Esophagus mucosa (tissue), 1 donor: Measurements from ENCODE around the gene SLC10A3. TPM values are rescaled to one million over a fixed set of nuclear protein-coding genes. Genes with fewer than 3 reads are reported as not detected.
"Not testable (repeated sequence)": the region's sequence is repeated elsewhere in the genome, so short reads cannot be mapped to it uniquely, and the experiment has no call there.

Source experiments
- ATAC-seq: fragments of 200-7000 bp; cut with Tn5 transposase; one replicate; pipeline ENCODE4 v1.9.1; 2020
- total RNA-seq: library from RNA; stranded (reverse); gene quantifications from one replicate; pipeline ENCODE4 v1.2.4, GENCODE V29; 2023
- donor health status: DM: yes; HTN: yes; CAD: no.

SLC10A3 gene
- total RNA-seq, 1 donor from 2014 or later, result 20.6 TPM

- ATAC-seq, result no peak
Measured at GRCh38 chrX:154508384-154508745, 17.9 kb upstream of the SLC10A3 start.

DNA sequence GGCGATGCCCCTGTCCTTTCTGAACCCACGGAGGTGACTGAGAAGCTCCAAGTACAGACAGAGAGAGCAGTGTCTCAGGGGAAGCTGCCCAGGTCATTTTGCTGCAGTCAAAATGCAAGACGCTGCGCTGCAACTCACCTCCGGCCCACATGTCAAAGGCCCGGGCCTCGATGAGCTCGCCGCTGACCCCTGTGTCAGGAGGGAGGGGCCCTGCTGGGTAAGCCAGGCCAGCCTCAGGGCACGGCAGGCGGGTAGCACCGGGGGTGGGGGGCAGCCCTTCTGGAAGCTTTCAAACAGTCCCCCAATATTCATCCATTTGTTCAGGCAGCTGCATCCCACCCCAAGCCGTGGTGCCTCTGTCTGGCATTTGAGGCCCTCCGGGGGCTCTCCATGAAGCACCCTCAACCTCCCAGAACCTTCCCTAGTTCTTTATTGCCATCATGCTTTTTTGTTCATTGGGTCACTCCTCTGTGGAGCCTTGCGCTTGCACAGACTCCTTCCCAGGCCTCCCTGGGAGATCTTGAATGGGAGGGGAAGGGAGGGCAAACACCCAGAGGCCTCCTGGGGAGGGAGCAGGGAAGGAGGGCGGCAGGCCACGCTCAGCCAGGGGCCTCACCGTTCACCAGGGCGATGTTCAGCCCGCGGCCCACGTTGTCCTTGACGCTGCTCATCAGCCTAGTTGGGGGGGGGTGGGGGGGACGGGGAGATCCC, 17.4 kb upstream of the SLC10A3 start:
- no peak for ATAC-seq

DNA sequence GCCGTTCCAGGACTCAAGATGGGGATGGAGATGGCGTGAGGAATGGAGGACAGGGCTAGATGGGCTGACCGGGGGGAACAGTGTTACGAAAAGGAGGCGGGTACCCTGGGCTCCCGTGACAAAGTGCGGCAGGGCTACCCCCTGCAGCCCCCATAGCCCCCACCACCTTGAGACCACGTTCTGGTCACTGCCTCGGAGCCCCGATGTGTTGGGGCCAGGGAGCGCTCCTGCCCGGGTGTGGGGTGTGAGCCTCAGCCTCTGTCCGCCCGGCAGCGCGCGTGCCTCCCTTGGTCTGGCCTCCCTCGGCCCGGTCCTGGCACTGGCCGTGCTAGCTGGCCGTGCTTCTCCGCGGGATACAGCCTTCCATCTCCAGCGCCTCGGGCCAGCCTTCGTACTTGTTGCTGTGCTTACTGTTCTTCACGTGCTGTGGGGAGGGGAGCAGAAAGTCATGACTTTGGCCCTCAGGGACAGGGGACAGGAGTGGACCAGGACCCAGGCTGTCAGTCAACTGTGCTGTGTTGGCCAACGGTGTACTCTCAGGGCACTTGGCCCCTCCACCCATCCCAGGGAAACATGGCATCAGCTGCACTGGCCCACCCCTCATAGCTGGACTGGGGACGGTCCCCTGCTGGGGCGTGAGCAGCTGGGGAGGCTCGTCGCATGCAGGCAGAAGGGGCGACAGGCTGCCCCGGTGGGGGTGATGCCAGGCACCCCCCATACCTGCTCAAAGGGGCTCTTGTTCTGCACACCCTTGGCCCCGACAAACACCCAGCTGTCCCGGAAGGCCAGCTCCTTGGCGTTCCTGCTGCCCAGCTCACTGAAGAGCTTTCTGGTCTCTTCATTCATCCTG, 16.3 kb upstream of the SLC10A3 start:
- no peak for ATAC-seq

DNA sequence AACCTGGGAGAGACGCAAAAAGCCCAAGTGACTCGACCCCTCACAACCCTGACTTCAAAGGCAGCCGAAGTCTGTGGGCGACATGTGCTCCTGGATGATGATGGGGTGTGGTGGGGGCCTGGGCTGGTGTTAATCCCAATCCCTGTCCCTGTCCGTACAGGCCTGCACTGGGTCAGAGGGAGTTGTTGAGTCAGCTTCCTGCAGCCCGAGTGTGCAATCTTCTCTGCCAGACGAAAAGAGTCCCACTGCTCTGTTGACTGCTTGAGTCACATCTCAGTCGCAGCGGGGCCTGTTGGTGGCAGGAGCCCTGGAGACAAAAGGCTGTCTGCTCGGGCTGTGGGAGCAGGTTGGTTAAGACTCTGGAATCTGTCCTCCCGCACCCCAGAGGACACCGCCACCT, 15.3 kb upstream of the SLC10A3 start:
- ATAC-seq, result peak; percentile 79

- ATAC-seq, result peak; percentile 14
Measured at GRCh38 chrX:154502989-154503388, 12.6 kb upstream of the SLC10A3 start.

- no peak for ATAC-seq
Measured at GRCh38 chrX:154502098-154502497, 11.7 kb upstream of the SLC10A3 start.

GRCh38 chrX:154501423-154501822, 11.0 kb upstream of the SLC10A3 start:
- not testable (repeated sequence) for ATAC-seq

DNA sequence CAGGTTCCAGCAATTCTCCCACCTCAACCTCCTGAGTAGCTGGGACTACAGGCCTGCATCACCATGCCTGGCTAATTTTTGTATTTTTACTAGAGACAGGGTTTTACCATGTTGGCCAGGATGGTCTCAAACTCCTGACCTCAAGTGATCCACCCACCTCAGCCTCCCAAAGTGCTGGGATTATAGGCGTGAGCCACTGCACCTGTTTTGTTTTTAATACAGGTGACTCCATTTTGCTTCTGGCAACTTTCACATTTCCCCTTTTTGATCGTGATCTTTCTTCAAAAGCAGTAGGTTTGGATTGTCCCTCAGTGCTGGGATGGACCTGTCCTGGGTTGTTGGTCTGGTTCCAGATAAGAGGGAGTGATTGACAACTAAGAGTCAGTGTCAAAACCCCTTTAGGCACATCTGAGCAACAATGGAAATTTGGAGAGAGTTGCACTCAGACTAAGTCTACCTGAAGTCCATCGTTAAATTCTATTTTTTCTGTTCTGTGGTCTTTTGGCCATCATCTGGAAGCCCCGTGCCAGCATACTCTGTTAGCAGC, 6.2 kb upstream of the SLC10A3 start:
- ATAC-seq, result not testable (repeated sequence)

DNA sequence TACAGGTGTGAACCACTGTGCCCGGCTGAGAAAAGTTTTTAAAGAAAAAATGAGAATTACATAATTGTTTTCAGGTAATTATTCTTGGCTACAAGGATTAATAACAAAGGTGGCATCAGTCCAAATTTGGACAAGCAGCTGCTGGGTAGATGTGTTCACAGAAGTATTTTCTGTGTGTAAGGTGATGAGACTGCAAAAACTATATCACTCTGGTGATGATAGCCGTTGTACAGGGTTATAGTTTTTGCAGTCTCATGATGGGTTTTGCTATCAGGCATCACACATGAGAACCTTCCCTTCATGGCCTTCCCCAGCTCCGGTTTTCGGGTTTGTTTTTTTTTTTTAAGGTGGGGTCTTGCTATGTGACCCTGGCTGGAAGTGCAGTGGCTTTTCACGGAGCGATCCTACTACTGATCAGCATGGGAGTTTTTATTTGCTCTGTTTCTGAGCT, 5.1 kb upstream of the SLC10A3 start:
- no peak for ATAC-seq

DNA sequence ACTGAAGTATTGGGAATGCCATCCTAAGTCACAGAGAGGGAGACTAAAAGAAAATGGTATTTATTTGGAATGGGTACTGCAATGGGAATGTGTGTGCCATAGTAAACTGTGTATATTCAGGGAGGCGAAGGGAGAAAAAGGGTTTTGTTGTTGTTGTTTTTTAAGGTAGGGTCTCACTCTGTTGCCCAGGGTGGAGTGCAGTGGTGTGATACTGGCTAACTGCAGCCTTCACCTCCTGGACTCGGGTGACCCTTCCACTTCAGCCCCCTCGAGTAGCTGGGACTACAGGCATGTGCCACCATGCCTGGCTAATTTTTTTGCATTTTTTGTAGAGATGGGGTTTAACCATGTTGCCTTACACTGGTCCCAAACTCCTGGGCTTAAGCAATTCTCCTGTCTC, 4.3 kb upstream of the SLC10A3 start:
- ATAC-seq, result no peak

GRCh38 chrX:154490021-154490413, 412 bp downstream of the SLC10A3 start:
- peak; percentile 14 for ATAC-seq

DNA sequence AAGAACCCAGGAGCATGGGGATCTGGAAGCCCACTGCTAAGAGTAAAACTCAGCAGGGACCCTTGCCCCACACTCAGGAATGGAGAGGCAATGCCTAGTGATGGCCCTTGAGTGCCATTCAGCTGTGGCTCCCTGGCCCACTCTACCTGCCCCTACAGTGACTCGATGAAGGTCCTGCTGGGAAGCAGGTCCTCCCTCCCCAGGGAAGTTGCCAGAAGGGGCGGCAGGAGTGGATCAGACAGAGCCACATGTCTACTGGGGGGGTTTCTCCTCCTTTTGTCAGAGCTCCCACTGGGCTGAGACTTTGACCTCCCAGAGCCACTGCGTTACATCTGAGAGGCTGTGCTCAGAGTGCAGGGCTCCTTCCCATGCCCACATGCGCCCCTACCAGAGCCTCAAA, 1.2 kb downstream of the SLC10A3 start:
- no peak for ATAC-seq

DNA sequence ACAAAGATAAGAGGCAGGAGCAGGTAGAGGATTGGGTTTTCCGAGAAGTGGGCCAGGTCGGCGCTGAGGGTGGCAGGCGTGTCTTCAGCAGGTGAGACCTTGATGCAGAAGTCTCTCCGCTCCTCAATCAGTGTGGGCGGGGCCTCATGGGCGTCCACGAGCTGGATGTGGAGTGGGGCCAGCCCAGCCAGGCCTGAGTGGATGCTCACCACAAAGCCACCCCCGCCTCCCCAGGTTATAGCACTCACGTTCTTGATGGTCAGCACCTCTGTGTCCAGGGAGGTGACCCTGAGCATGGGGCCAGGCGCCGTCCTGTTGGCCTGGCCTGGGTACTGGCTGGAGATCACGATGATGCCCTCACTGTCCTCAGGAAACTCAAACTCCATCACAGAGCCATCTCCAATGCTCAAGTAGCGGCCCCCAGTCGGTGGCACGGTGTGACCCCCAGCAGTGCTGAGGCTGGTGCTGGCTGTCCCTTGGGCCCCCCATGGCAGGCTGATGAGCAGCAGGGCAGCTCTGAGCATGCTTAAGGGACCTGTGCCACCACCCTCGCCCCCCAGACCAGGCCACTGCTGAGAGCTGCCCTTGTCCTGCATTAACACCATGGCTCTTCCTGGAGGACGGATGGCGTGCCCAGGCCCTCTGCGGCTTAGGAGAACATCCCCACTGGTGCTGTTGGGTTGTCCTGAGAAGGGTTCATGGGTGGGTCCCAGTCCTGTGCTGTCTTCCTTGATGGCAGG, 1.9 kb downstream of the SLC10A3 start:
- no peak for ATAC-seq

DNA sequence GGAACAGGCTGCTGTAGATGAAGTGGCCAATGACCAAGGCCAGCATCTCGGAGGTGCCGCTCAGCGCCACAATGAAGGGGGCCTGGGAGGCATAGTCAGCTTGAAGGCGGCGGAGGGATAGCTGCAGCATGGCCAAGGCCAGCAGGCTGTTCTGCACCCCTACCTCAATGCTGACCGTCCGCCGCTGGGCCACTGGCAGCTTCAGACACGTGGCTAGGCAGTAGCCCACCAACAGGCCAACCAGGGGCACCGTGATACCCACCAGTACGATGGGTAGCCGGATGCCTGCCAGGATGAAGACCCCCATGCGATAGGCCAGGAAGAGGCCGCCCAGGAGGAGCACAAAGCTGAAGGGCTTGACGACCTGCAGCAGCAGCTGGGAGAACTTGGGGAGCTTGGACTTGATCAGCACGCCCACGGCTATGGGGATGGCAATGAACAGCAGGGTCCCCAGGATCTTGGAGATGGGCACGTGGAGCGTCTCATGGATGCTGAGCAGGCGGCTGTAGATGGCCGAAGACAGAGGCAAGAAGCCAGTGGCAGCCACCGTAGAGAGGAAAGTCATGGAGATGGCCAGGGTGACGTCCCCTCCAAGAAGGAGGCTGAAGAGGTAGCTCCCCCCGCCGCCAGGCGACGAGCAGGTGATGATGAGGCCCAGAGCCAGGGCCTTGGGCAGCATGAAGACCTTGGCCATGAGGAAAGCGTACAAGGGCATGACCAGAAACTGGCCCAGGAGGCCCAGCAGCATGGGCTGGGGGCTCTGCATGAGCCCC, 2.7 kb downstream of the SLC10A3 start:
- no peak for ATAC-seq

GRCh38 chrX:154486396-154487207, 3.8 kb downstream of the SLC10A3 start, which contains the start of gene UBL4A:
Gene UBL4A (minus strand): TSS chrX:154486615. CDS start chrX:154486584, 31 bp downstream.
- ATAC-seq, result peak; percentile 35

DNA sequence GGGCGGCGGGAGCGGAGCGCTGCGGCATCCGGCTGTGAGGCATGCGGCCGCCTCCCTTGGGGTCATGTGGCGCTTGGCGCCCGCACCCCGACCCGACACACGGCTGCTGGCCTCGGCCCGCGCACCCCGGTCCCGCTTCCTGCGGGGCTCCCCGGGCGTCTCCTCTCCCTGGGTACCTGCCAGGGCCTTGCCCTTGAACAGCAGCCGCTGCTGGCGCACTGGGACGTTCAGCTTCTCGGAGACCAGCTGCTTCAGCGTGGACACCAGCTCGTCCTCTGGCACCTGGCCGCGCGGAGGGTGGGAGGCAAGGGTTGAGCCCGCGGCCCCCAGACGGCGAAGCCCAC, 4.4 kb downstream of the SLC10A3 start:
- no peak for ATAC-seq

GRCh38 chrX:154485150-154486051, 5.0 kb downstream of the SLC10A3 start:
- no peak for ATAC-seq

GRCh38 chrX:154484255-154485149, 5.9 kb downstream of the SLC10A3 start:
- peak; percentile 68 for ATAC-seq

GRCh38 chrX:154483325-154483724, 7.1 kb downstream of the SLC10A3 start:
- ATAC-seq, result no peak
